Loucy (cell line): ENCODE results near the gene GON4L.

Experiments
- H2AFZ ChIP-seq: fragments of 200-600 bp; sonication (generic); 2 replicates; pipeline ENCODE4 v1.6.0; 2016; ENCODE audit warnings: antibody characterized with exemption, mild to moderate bottlenecking, low read length, moderate library complexity
- H3F3A ChIP-seq: fragments of 200-600 bp; 2 replicates; pipeline ENCODE4 v1.6.0; 2016; ENCODE audit warnings: antibody characterized with exemption, low read depth, mild to moderate bottlenecking
- H3K27me3 ChIP-seq: fragments of 200-600 bp; sonication (generic); 2 replicates; pipeline ENCODE4 v1.6.1; 2014; ENCODE audit warnings: low read length, mild to moderate bottlenecking; ENCODE audit not compliant: insufficient read depth, poor library complexity, severe bottlenecking
- H3K36me3 ChIP-seq: fragments of 200-600 bp; sonication (generic); 2 replicates; pipeline ENCODE4 v1.6.1; 2016; ENCODE audit warnings: low read length; ENCODE audit not compliant: insufficient read depth
- H3K4me1 ChIP-seq: fragments of 200-600 bp; sonication (generic); 2 replicates; pipeline ENCODE4 v1.5.1; 2014; ENCODE audit warnings: low read length, mild to moderate bottlenecking; ENCODE audit not compliant: insufficient read depth, poor library complexity, severe bottlenecking
- H3K4me2 ChIP-seq: fragments of 200-600 bp; sonication (generic); 2 replicates; pipeline ENCODE4 v1.6.0; 2014; ENCODE audit warnings: antibody characterized with exemption, low read length, low read depth, mild to moderate bottlenecking; ENCODE audit not compliant: poor library complexity, severe bottlenecking
- H3K4me3 ChIP-seq: fragments of 200-600 bp; sonication (generic); 2 replicates; pipeline ENCODE4 v1.5.1; 2014; ENCODE audit warnings: low read length, mild to moderate bottlenecking, mixed read lengths; ENCODE audit not compliant: poor library complexity, severe bottlenecking
- H3K79me2 ChIP-seq: fragments of 200-600 bp; sonication (generic); 2 replicates; pipeline ENCODE4 v1.6.1; 2014; ENCODE audit warnings: low read length; ENCODE audit not compliant: insufficient read depth
- H3K9ac ChIP-seq: fragments of 200-600 bp; sonication (generic); 2 replicates; pipeline ENCODE4 v1.6.0; 2014; ENCODE audit warnings: mild to moderate bottlenecking, low read depth, low read length, moderate library complexity; ENCODE audit not compliant: poor library complexity, severe bottlenecking
- H3K9me2 ChIP-seq: fragments of 200-600 bp; sonication (generic); replicated peaks from 2 replicates; pipeline ENCODE4 v1.6.1; 2016; ENCODE audit warnings: low read depth, low read length, mixed read lengths
- H3K9me3 ChIP-seq: fragments of 200-600 bp; sonication (generic); 2 replicates; pipeline ENCODE4 v1.6.1; 2014; ENCODE audit warnings: mild to moderate bottlenecking, antibody characterized with exemption, low read length, low read depth; ENCODE audit not compliant: insufficient read depth
- H4K20me1 ChIP-seq: fragments of 200-600 bp; sonication (generic); 2 replicates; pipeline ENCODE4 v1.6.0; 2014; ENCODE audit warnings: antibody characterized with exemption, low read length, mild to moderate bottlenecking; ENCODE audit not compliant: insufficient read depth, poor library complexity, severe bottlenecking
- EZH2phosphoT487 ChIP-seq: fragments of 200-600 bp; IDR thresholded peaks from 2 replicates; pipeline ENCODE4 v1.6.1; 2018; ENCODE audit warnings: antibody characterized with exemption, mild to moderate bottlenecking, moderate library complexity, borderline replicate concordance
- TF ChIP-seq, protein P1 (sequence below): fragments of 200-600 bp; sonication (generic); conservative IDR thresholded peaks from 2 replicates; pipeline ENCODE4 v1.5.1; 2014; ENCODE audit warnings: mild to moderate bottlenecking, antibody characterized with exemption, low read length

The GON4L gene

GRCh38 chr1:155864393-155864792, 7.4 kb upstream of the GON4L start:
- Histone ChIP-seq H4K20me1 (no peaks in the 10 kb centered on the region), H3K79me2 (no peaks in the 10 kb centered on the region), H3K9me2 (no peaks in the 10 kb centered on the region), H2AFZ (no peak overlapping the region), H3F3A (no peaks in the 10 kb centered on the region), H3K36me3 (no peaks in the 10 kb centered on the region), H3K9ac (no peak overlapping the region), H3K4me3 (no peak overlapping the region), H3K4me2 (no peak overlapping the region), H3K27me3 (no peaks in the 10 kb centered on the region), H3K9me3 (no peaks in the 10 kb centered on the region), H3K4me1 (no peaks in the 10 kb centered on the region)
- no peak for TF ChIP-seq EZH2phosphoT487
- TF ChIP-seq, protein P1, sequence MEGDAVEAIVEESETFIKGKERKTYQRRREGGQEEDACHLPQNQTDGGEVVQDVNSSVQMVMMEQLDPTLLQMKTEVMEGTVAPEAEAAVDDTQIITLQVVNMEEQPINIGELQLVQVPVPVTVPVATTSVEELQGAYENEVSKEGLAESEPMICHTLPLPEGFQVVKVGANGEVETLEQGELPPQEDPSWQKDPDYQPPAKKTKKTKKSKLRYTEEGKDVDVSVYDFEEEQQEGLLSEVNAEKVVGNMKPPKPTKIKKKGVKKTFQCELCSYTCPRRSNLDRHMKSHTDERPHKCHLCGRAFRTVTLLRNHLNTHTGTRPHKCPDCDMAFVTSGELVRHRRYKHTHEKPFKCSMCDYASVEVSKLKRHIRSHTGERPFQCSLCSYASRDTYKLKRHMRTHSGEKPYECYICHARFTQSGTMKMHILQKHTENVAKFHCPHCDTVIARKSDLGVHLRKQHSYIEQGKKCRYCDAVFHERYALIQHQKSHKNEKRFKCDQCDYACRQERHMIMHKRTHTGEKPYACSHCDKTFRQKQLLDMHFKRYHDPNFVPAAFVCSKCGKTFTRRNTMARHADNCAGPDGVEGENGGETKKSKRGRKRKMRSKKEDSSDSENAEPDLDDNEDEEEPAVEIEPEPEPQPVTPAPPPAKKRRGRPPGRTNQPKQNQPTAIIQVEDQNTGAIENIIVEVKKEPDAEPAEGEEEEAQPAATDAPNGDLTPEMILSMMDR: no peak

GRCh38 chr1:155861896-155862295, 4.9 kb upstream of the GON4L start:
- H3K36me3 ChIP-seq: no peaks in the 10 kb centered on the region
- no peak for TF ChIP-seq EZH2phosphoT487
- TF ChIP-seq, protein P1: no peak
- peaks cover 8% of the 10 kb centered on the region for H3K79me2 ChIP-seq
- no peak overlapping the region for H3K9ac ChIP-seq
- no peak overlapping the region for H3K4me3 ChIP-seq
- no peaks in the 10 kb centered on the region for H3K9me3 ChIP-seq
- no peak overlapping the region for H3K4me2 ChIP-seq
- H3K4me1 ChIP-seq: no peaks in the 10 kb centered on the region
- no peaks in the 10 kb centered on the region for H3K27me3 ChIP-seq
- H2AFZ ChIP-seq: 0 out of 2 replicates have a peak overlapping the region, but pooled peaks have one; percentile 12
- no peaks in the 10 kb centered on the region for H3K9me2 ChIP-seq
- H4K20me1 ChIP-seq: no peaks in the 10 kb centered on the region
- no peaks in the 10 kb centered on the region; the same call in 1 of the 2 replicates for H3F3A ChIP-seq

- H4K20me1 ChIP-seq: peaks cover 2% of the 10 kb centered on the region
- peaks cover 8% of the 10 kb centered on the region for H3K4me1 ChIP-seq
- H3K4me3 ChIP-seq: no peak overlapping the region
- H3K27me3 ChIP-seq: no peaks in the 10 kb centered on the region
- peaks cover 16% of the 10 kb centered on the region for H3K79me2 ChIP-seq
- H3K9me3 ChIP-seq: no peaks in the 10 kb centered on the region
- TF ChIP-seq, protein P1: no peak
- no peak overlapping the region for H3K4me2 ChIP-seq
- H3F3A ChIP-seq: no peaks in the 10 kb centered on the region; the same call in 1 of the 2 replicates
- 0 out of 2 replicates have a peak overlapping the region, but pooled peaks have one; percentile 18 for H2AFZ ChIP-seq
- no peak overlapping the region for H3K9ac ChIP-seq
- H3K9me2 ChIP-seq: no peaks in the 10 kb centered on the region
- H3K36me3 ChIP-seq: no peaks in the 10 kb centered on the region
These were observed 4.0 kb upstream of the GON4L start for GRCh38 chr1:155860970-155861510.
